Tibial nerve (tissue), 4 donors: ENCODE measurements around the gene CASKIN2. TPM values are rescaled to one million over a fixed set of nuclear protein-coding genes. Genes with fewer than 3 reads are reported as not detected.

Source experiments
- DNase-seq, 2 donors: peaks; one replicate each; pipeline ENCODE4 v3.0.0-alpha.2; 2019; ENCODE audit warnings: low spot score in 2 of 2
- H3K27ac ChIP-seq, 4 donors: fragments of 200-600 bp; sonication (generic) in 3 of 4; one replicate each; pipeline ENCODE4 v1.5.1; 2017 to 2019; ENCODE audit warnings: mild to moderate bottlenecking in 1 of 4
- H3K27me3 ChIP-seq, 2 donors: fragments of 200-600 bp; sonication (generic) in 1 of 2; one replicate each; pipeline versions ENCODE4 v1.5.1 to v1.6.0; 2017 to 2019
- H3K36me3 ChIP-seq, 3 donors: fragments of 200-600 bp; sonication (generic); one replicate each; pipeline ENCODE4 v1.5.1; 2018 to 2019
- H3K4me1 ChIP-seq, 4 donors: fragments of 200-600 bp; sonication (generic) in 3 of 4; one replicate each; pipeline ENCODE4 v1.5.1; 2017 to 2019
- H3K4me3 ChIP-seq, 4 donors: fragments of 200-600 bp; sonication (generic) in 3 of 4; one replicate each; pipeline ENCODE4 v1.5.1; 2017 to 2019; ENCODE audit warnings: mild to moderate bottlenecking in 1 of 4, moderate library complexity in 1 of 4
- H3K9me3 ChIP-seq, 4 donors: fragments of 200-600 bp; sonication (generic) in 3 of 4; one replicate each; pipeline ENCODE4 v1.5.1; 2017 to 2019
- EP300 ChIP-seq, 2 donors: sonication (generic); formaldehyde crosslinking; IDR thresholded peaks; one replicate each; pipeline ENCODE4 v1.6.1; 2017; ENCODE audit warnings: antibody characterized with exemption in 2 of 2, mild to moderate bottlenecking in 1 of 2
- POLR2A ChIP-seq, 2 donors: fragments of 450-650 bp; IDR thresholded peaks; one replicate each; pipeline ENCODE4 v1.6.1; 2017; ENCODE audit warnings: antibody characterized with exemption in 2 of 2, mild to moderate bottlenecking in 2 of 2, moderate library complexity in 2 of 2
- WGBS, 2 donors: methylation state at CpG; one replicate each; pipeline ENCODE4 v1.1.5; 2018; 5-methylcytosine and 5-hydroxymethylcytosine counted together
- total RNA-seq, 4 donors: library from RNA; depleted of rRNA; stranded (reverse); fragments of >200 nt; gene quantifications; one replicate each; pipeline ENCODE4 v1.1.0, GENCODE V29; 2016
- TF ChIP-seq, protein P1 (sequence below), 5 experiments: fragments of 200-600 bp in 3 of 5; fragments of 450-650 bp in 2 of 5; sonication (generic) in 3 of 5; IDR thresholded peaks; one replicate each; pipeline ENCODE4 v1.5.1; 2016 to 2019; ENCODE audit warnings: antibody characterized with exemption in 5 of 5, mild to moderate bottlenecking in 3 of 5, moderate library complexity in 2 of 5

CASKIN2 gene
- total RNA-seq, 4 donors from 2014 or later: 36.0 to 59.0 (median 51.3) TPM

DNA sequence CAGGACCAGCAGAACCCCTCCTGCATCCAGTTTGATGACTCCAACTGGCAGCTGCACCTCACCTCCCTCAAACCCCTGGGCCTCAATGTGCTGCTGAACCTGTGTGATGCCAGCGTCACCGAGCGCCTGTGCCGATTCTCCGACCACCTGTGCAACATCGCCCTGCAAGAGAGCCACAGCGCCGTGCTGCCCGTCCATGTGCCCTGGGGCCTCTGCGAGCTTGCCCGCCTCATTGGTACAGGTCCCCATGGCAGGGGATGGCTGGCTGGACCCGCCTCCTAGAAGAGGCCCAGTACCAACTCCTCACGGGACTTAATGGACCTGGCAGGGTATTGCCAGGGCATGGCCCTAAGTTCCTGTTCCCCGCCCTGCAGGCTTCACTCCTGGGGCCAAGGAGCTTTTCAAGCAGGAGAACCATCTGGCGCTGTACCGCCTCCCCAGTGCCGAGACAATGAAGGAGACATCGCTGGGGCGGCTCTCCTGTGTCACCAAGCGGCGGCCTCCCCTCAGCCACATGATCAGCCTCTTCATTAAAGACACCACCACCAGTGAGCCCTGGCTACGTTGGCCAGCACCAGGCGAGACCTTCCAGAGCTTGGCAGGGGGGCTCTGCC, 22.7 kb downstream of the CASKIN2 start:
- no peak for TF ChIP-seq POLR2A (IDR thresholded peaks at IDR 0.05)
- TF ChIP-seq, protein P1, sequence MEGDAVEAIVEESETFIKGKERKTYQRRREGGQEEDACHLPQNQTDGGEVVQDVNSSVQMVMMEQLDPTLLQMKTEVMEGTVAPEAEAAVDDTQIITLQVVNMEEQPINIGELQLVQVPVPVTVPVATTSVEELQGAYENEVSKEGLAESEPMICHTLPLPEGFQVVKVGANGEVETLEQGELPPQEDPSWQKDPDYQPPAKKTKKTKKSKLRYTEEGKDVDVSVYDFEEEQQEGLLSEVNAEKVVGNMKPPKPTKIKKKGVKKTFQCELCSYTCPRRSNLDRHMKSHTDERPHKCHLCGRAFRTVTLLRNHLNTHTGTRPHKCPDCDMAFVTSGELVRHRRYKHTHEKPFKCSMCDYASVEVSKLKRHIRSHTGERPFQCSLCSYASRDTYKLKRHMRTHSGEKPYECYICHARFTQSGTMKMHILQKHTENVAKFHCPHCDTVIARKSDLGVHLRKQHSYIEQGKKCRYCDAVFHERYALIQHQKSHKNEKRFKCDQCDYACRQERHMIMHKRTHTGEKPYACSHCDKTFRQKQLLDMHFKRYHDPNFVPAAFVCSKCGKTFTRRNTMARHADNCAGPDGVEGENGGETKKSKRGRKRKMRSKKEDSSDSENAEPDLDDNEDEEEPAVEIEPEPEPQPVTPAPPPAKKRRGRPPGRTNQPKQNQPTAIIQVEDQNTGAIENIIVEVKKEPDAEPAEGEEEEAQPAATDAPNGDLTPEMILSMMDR (IDR thresholded peaks at IDR 0.05): no peak
- no peak for TF ChIP-seq EP300 (IDR thresholded peaks at IDR 0.05)
- 93 to 95% methylated on average over 19 to 22 of the region's 23 CpGs for WGBS, 2 donors
- H3K4me1 ChIP-seq: peaks cover 0 to 39% (median 9%) of the 10 kb centered on the region in 4 donors

DNA sequence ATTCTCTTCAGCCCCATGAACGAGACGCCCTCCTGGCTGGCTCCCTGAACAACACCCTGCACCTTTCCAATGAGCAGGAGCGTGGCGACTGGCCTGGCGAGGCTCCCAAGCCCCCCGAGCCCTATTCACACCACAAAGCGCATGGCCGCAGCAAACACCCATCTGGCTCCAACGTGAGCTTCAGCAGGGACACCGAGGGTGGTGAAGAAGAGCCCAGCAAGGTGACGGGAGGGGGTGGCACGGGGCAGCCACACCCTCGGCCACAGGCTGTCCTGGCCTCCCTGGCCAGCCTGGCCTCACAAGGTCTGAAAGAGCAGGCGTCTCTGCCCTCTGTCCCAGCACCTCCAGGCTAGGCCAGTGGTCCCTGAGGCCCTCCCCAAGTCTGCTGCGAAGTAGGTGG, 23.7 kb downstream of the CASKIN2 start:
- Histone ChIP-seq H3K9me3 (no peaks in the 10 kb centered on the region), H3K4me3 (no peak overlapping the region), H3K27me3 (no peaks in the 10 kb centered on the region), H3K4me1 (peaks cover 0 to 49% (median 17%) of the 10 kb centered on the region in 4 donors), H3K36me3 (peaks cover 0 to 69% (median 19%) of the 10 kb centered on the region in 3 donors), H3K27ac (peak overlapping the region in 1 of 4 donors; percentile 66)
- WGBS, 2 donors: 89 to 92% methylated on average over 14 to 15 of the region's 15 CpGs
- no peak for TF ChIP-seq POLR2A (IDR thresholded peaks at IDR 0.05)
- DNase-seq: no peak

More for the DNA sequence above, 22.7 kb downstream of the CASKIN2 start:
- H3K36me3 ChIP-seq: peaks cover 0 to 77% (median 23%) of the 10 kb centered on the region in 3 donors
- H3K27me3 ChIP-seq: no peaks in the 10 kb centered on the region
- no peak for DNase-seq
- no peaks in the 10 kb centered on the region for H3K9me3 ChIP-seq
- H3K4me3 ChIP-seq: no peak overlapping the region
- no peak overlapping the region for H3K27ac ChIP-seq

DNA sequence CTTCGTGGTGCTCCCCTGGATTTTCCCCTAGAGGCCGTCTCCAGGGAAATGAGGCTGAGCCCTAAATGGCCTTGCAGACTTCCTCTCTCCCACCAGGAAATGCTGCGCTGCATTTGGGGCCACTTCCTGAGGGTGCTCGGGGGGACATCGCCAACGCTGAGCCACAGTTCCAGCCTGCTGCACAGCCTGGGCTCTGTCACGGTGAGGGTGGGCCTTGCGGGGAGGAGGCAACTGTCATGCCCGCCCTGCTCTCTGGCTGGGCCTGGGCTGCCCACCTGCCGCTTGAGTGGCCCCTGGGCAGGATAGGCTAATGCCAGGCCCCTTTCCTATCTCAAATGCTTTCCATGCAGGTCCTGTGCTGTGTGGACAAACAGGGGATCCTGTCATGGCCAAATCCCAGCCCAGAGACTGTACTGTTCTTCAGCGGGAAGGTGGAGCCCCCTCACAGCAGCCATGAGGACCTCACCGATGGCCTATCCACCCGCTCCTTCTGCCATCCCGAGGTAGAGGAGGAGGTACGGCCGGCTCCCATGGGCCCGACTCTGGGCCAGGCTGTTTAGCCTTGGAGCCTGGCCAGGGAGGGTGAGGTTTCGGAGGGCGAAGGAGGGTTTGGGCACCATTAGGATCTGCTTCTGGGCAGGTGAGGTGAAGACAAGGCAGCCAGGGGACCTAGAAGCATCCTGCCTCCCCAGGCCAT, 24.2 kb downstream of the CASKIN2 start:
- Histone ChIP-seq H3K4me1 (peaks cover 0 to 55% (median 23%) of the 10 kb centered on the region in 4 donors), H3K4me3 (no peak overlapping the region), H3K36me3 (peaks cover 0 to 69% (median 13%) of the 10 kb centered on the region in 3 donors), H3K27me3 (no peaks in the 10 kb centered on the region), H3K27ac (peak overlapping the region in 3 of 4 donors; percentile 32 to 70 (median 66)), H3K9me3 (no peaks in the 10 kb centered on the region)
- no peak for TF ChIP-seq POLR2A (IDR thresholded peaks at IDR 0.05)
- TF ChIP-seq, protein P1 (IDR thresholded peaks at IDR 0.05): peak in 1 of 5 experiments; percentile 10
- WGBS, 2 donors: 80 to 83% methylated on average over 12 to 19 of the region's 19 CpGs
- no peak for DNase-seq

DNA sequence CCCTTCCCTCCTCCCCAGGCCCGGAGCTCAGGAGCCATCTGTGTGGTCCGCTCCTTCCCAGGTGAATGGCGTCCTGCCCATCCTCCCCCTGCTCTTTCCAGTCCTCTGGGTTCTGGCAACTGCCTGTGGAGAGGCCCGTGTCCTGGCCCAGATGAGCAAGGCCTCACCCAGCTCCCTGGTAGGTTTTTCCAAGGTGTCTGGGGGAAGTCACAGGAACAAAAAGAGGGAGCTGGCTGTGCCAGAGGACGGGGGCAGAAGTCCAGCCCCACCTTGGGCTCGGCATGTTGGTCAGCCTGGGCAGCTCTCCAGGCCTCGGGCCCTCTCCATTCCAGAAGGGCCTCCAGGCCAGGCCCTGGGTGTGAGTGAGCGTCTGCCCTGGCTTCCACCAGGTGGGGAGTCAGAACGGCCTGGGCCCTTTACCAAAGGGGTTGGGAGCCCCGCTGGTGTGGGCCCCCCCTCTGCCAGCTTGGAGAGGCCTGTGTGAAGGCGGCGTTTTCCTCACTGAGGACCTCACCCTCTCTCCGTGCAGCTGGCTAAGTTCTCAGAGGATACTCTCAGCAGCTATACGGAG, 25.1 kb downstream of the CASKIN2 start:
- WGBS, 2 donors: 67% methylated on average over 6 to 13 of the region's 14 CpGs
- H3K27ac ChIP-seq: peak overlapping the region; percentile 22 to 70 (median 49)
- no peak for TF ChIP-seq POLR2A (IDR thresholded peaks at IDR 0.05)
- no peak for TF ChIP-seq EP300 (IDR thresholded peaks at IDR 0.05)
- TF ChIP-seq, protein P1 (IDR thresholded peaks at IDR 0.05): no peak
- no peak for DNase-seq
- no peak overlapping the region for H3K4me3 ChIP-seq
- peaks cover 0 to 63% (median 30%) of the 10 kb centered on the region in 4 donors for H3K4me1 ChIP-seq
- H3K36me3 ChIP-seq: peaks cover 0 to 60% (median 11%) of the 10 kb centered on the region in 3 donors
- H3K9me3 ChIP-seq: no peaks in the 10 kb centered on the region
- no peaks in the 10 kb centered on the region for H3K27me3 ChIP-seq

DNA sequence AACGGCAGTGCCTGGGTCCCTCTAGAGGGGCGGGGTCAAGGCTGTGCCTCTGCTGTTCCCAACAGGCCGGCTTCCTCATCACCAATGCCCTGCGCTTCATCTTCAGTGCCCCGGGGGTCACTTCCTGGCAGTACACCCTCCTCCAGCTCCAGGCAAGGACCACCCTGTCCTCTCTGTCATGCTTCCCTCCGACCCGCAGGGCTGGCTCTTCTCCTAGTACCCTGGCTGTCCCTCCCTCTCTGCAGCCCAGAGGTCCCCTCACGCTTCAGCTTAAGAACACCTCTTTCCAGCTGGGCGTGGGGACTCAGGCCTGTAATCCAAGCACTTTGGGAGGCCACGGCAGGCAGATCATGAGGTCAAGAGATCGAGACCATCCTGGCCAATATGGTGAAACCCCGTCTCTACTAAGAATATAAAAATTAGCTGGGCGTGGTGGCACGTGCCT, 25.8 kb downstream of the CASKIN2 start:
- no peak for DNase-seq
- Histone ChIP-seq H3K36me3 (peaks cover 0 to 53% (median 11%) of the 10 kb centered on the region in 3 donors), H3K4me3 (no peak overlapping the region), H3K27me3 (no peaks in the 10 kb centered on the region), H3K9me3 (no peaks in the 10 kb centered on the region), H3K4me1 (peaks cover 0 to 70% (median 30%) of the 10 kb centered on the region in 4 donors), H3K27ac (peak overlapping the region in 3 of 4 donors; percentile 32 to 70 (median 66))
- WGBS, 2 donors: 64 to 77% methylated on average over 12 to 14 of the region's 14 CpGs
- TF ChIP-seq POLR2A (IDR thresholded peaks at IDR 0.05) (no peak), EP300 (IDR thresholded peaks at IDR 0.05) (no peak)
- TF ChIP-seq, protein P1 (IDR thresholded peaks at IDR 0.05): no peak
